HepG2 (cell line): Measurements from ENCODE around the gene GLO1. TPM values are rescaled to one million over a fixed set of nuclear protein-coding genes. Genes with fewer than 3 reads are reported as not detected.

Experiments
- FOXK2 ChIP-seq: fragments of 450-650 bp; IDR thresholded peaks from 2 replicates; pipeline ENCODE4 v1.6.1; 2016
- HDAC6 ChIP-seq: fragments of 200-600 bp; sonication (generic); IDR thresholded peaks from 2 replicates; pipeline ENCODE4 v1.7.0; 2017; ENCODE audit warnings: mild to moderate bottlenecking, antibody characterized with exemption, low read length, low read depth
- HIVEP1 ChIP-seq: sonication (generic); formaldehyde crosslinking; IDR thresholded peaks from 2 replicates; pipeline ENCODE4 v1.4.0; 2020; ENCODE audit warnings: mild to moderate bottlenecking, missing genetic modification reagents
- MIER2 ChIP-seq: IDR thresholded peaks from 2 replicates; pipeline ENCODE4 v1.6.1; 2016; ENCODE audit warnings: missing biosample characterization, missing genetic modification reagents
- NFIC ChIP-seq: IDR thresholded peaks from 2 replicates; pipeline ENCODE4 v1.6.1; 2012; ENCODE audit warnings: mild to moderate bottlenecking, low read length, inconsistent platforms
- NFRKB ChIP-seq: fragments of 450-650 bp; IDR thresholded peaks from 2 replicates; pipeline ENCODE4 v1.6.1; 2017
- PRMT3 ChIP-seq: sonication (generic); formaldehyde crosslinking; IDR thresholded peaks from 2 replicates; pipeline ENCODE4 v1.8.1; 2022; ENCODE audit warnings: low read depth, mild to moderate bottlenecking, moderate library complexity, missing genetic modification reagents, borderline replicate concordance
- PRPF4 ChIP-seq: fragments of 200-400 bp; formaldehyde crosslinking; IDR thresholded peaks from 2 replicates; pipeline ENCODE4 v1.6.1; 2016; ENCODE audit warnings: low read length, low read depth; ENCODE audit not compliant: poor library complexity, severe bottlenecking
- RARG ChIP-seq: sonication (generic); formaldehyde crosslinking; IDR thresholded peaks from 2 replicates; pipeline ENCODE4 v1.4.0; 2020; ENCODE audit warnings: low read depth, mild to moderate bottlenecking, missing genetic modification reagents
- RFX1 ChIP-seq: fragments of 450-650 bp; IDR thresholded peaks from 2 replicates; pipeline ENCODE4 v1.6.1; 2017
- ZNF558 ChIP-seq: sonication (generic); formaldehyde crosslinking; IDR thresholded peaks from 2 replicates; pipeline ENCODE4 v1.9.0; 2022; ENCODE audit warnings: mild to moderate bottlenecking, missing genetic modification reagents, borderline replicate concordance
- ZNF766 ChIP-seq: sonication (generic); formaldehyde crosslinking; IDR thresholded peaks from 2 replicates; pipeline ENCODE4 v1.5.0; 2020; ENCODE audit warnings: missing genetic modification reagents, borderline replicate concordance
- ZNF781 ChIP-seq: sonication (generic); formaldehyde crosslinking; IDR thresholded peaks from 2 replicates; pipeline ENCODE4 v1.5.1; 2020; ENCODE audit warnings: borderline replicate concordance, mild to moderate bottlenecking, missing genetic modification reagents; ENCODE audit errors: not compliant biosample characterization
- polyA plus RNA-seq, 8 experiments: library from polyadenylated mRNA; depleted of rRNA in 3 of 8; stranded (reverse) in 7 of 8; unstranded in 1 of 8; fragments of >200 nt; fragmentation: Illumina TruSeq in 4 of 8; extraction: Trizol in 4 of 8; gene quantifications; 2 replicates each; pipeline versions ENCODE4 v1.2.1 to v1.2.3, GENCODE V29; 2011 to 2016; ENCODE audit warnings: low read depth in 4 of 8, missing spikeins in 1 of 8, mixed read lengths in 1 of 8; ENCODE audit not compliant: insufficient read depth in 1 of 8
- total RNA-seq, 5 experiments: library from RNA; depleted of rRNA; stranded (reverse); fragments of >200 nt; fragmentation: Illumina TruSeq; extraction: Trizol; gene quantifications; 2 replicates each; pipeline ENCODE4 v1.2.3, GENCODE V29; 2016; ENCODE audit warnings: low read depth in 1 of 5
- TF ChIP-seq, protein P1 (sequence below): IDR thresholded peaks from 2 replicates; pipeline ENCODE4 v1.6.1; 2018; ENCODE audit warnings: missing genetic modification reagents, mild to moderate bottlenecking, missing compliant biosample characterization
- TF ChIP-seq, protein P2 (sequence below): sonication (generic); formaldehyde crosslinking; IDR thresholded peaks from 2 replicates; pipeline ENCODE4 v1.4.0; 2020; ENCODE audit warnings: missing genetic modification reagents
- TF ChIP-seq, protein P3 (sequence below): IDR thresholded peaks from 2 replicates; pipeline ENCODE4 v1.6.1; 2016; ENCODE audit warnings: mild to moderate bottlenecking
- TF ChIP-seq, protein P4 (sequence below): sonication (generic); formaldehyde crosslinking; IDR thresholded peaks from 2 replicates; pipeline ENCODE4 v1.5.0; 2020; ENCODE audit warnings: missing genetic modification reagents
- TF ChIP-seq, protein P5 (sequence below): sonication (generic); formaldehyde crosslinking; IDR thresholded peaks from 2 replicates; pipeline ENCODE4 v1.4.0; 2020; ENCODE audit warnings: missing genetic modification reagents, mild to moderate bottlenecking, borderline replicate concordance
- TF ChIP-seq, protein P6 (sequence below): sonication (generic); formaldehyde crosslinking; IDR thresholded peaks from 2 replicates; pipeline ENCODE4 v1.5.0; 2020; ENCODE audit warnings: missing genetic modification reagents

The GLO1 gene
- total and polyA plus RNA-seq, 2 of the 13 experiments (the other 11 are each of a cell fraction or from before 2014, with no cell fraction given): 77.1 to 177 TPM

DNA sequence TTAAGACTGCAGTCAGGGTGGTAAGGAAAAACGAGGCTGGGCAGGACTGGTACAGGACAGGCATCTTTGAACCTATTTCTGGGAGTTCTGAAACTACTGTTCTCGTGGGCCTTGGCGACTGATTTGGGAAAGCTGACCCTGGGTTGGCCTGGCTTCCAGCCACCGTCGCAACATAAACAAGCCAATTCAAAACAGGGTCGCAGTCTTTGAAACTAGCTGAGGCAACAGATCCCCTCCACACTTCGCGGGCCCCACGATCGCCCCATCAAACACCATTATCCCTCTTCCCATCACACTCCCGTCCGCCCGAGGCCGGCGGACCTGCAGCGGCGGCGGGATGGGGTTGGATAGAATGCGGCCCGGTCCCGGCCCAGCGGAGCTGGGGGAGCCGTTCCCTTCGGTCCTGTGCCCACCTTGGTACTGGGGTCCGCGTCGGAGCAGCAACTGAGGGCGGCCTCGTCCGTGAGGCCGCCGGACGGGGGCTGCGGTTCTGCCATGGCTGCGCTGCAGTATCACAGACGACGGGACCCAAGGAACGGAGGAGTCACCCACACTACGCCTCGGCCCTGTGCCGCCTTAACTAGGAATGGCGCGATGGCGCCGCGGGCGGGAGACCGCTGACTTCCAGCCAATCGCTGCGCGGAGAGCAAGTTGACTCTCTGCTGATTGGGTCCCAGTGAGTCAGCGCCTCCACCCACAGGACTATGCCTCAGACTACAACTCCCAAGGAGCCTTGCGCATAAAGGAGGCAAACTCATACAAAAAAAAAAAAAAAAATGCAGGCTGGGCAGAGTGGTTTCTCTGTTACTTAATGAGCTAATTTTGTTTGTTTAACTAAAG lies at the start of gene GLO1 (continued):
- peak; percentile 53; the same call in 1 of the 2 replicates for TF ChIP-seq ZNF558 (CRISPR knock-in tag)
- no peak for TF ChIP-seq ZNF766 (CRISPR knock-in tag)
- no peak for TF ChIP-seq FOXK2
- TF ChIP-seq HIVEP1: peak; percentile 86
- TF ChIP-seq PRMT3 (CRISPR knock-in tag): no peak
- 0 out of 2 replicates have a peak, but pooled peaks have one; percentile 48 for TF ChIP-seq NFIC
- TF ChIP-seq RFX1: no peak
- TF ChIP-seq, protein P1, sequence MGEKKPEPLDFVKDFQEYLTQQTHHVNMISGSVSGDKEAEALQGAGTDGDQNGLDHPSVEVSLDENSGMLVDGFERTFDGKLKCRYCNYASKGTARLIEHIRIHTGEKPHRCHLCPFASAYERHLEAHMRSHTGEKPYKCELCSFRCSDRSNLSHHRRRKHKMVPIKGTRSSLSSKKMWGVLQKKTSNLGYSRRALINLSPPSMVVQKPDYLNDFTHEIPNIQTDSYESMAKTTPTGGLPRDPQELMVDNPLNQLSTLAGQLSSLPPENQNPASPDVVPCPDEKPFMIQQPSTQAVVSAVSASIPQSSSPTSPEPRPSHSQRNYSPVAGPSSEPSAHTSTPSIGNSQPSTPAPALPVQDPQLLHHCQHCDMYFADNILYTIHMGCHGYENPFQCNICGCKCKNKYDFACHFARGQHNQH (CRISPR knock-in tag): peak; percentile 54; the same call in 1 of the 2 replicates
- no peak for TF ChIP-seq RARG (CRISPR knock-in tag)
- no peak for TF ChIP-seq MIER2 (CRISPR knock-in tag)
- TF ChIP-seq, protein P2, sequence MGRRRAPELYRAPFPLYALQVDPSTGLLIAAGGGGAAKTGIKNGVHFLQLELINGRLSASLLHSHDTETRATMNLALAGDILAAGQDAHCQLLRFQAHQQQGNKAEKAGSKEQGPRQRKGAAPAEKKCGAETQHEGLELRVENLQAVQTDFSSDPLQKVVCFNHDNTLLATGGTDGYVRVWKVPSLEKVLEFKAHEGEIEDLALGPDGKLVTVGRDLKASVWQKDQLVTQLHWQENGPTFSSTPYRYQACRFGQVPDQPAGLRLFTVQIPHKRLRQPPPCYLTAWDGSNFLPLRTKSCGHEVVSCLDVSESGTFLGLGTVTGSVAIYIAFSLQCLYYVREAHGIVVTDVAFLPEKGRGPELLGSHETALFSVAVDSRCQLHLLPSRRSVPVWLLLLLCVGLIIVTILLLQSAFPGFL: no peak
- no peak for TF ChIP-seq NFRKB
- TF ChIP-seq, protein P3, sequence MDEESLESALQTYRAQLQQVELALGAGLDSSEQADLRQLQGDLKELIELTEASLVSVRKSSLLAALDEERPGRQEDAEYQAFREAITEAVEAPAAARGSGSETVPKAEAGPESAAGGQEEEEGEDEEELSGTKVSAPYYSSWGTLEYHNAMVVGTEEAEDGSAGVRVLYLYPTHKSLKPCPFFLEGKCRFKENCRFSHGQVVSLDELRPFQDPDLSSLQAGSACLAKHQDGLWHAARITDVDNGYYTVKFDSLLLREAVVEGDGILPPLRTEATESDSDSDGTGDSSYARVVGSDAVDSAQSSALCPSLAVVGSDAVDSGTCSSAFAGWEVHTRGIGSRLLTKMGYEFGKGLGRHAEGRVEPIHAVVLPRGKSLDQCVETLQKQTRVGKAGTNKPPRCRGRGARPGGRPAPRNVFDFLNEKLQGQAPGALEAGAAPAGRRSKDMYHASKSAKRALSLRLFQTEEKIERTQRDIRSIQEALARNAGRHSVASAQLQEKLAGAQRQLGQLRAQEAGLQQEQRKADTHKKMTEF (CRISPR knock-in tag): peak; percentile 84; the same call in 1 of the 2 replicates
- TF ChIP-seq PRPF4: no peak
- TF ChIP-seq, protein P4, sequence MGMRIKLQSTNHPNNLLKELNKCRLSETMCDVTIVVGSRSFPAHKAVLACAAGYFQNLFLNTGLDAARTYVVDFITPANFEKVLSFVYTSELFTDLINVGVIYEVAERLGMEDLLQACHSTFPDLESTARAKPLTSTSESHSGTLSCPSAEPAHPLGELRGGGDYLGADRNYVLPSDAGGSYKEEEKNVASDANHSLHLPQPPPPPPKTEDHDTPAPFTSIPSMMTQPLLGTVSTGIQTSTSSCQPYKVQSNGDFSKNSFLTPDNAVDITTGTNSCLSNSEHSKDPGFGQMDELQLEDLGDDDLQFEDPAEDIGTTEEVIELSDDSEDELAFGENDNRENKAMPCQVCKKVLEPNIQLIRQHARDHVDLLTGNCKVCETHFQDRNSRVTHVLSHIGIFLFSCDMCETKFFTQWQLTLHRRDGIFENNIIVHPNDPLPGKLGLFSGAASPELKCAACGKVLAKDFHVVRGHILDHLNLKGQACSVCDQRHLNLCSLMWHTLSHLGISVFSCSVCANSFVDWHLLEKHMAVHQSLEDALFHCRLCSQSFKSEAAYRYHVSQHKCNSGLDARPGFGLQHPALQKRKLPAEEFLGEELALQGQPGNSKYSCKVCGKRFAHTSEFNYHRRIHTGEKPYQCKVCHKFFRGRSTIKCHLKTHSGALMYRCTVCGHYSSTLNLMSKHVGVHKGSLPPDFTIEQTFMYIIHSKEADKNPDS: no peak
- TF ChIP-seq ZNF781 (CRISPR knock-in tag): peak; percentile 88
- TF ChIP-seq, protein P5, sequence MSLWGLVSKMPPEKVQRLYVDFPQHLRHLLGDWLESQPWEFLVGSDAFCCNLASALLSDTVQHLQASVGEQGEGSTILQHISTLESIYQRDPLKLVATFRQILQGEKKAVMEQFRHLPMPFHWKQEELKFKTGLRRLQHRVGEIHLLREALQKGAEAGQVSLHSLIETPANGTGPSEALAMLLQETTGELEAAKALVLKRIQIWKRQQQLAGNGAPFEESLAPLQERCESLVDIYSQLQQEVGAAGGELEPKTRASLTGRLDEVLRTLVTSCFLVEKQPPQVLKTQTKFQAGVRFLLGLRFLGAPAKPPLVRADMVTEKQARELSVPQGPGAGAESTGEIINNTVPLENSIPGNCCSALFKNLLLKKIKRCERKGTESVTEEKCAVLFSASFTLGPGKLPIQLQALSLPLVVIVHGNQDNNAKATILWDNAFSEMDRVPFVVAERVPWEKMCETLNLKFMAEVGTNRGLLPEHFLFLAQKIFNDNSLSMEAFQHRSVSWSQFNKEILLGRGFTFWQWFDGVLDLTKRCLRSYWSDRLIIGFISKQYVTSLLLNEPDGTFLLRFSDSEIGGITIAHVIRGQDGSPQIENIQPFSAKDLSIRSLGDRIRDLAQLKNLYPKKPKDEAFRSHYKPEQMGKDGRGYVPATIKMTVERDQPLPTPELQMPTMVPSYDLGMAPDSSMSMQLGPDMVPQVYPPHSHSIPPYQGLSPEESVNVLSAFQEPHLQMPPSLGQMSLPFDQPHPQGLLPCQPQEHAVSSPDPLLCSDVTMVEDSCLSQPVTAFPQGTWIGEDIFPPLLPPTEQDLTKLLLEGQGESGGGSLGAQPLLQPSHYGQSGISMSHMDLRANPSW (CRISPR knock-in tag): peak; percentile 12; the same call in 1 of the 2 replicates
- TF ChIP-seq, protein P6, sequence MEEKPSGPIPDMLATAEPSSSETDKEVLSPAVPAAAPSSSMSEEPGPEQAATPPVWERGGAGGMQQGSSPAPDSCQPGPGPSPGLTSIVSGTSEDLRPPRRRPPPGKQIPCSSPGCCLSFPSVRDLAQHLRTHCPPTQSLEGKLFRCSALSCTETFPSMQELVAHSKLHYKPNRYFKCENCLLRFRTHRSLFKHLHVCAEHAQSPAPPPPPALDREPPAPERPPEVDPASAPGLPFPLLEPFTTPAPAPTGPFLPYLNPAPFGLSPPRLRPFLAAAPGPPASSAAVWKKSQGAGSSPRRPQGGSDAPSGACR: peak; percentile 89; the same call in 1 of the 2 replicates
- TF ChIP-seq HDAC6: no peak
